ENCODE data around the gene RFC4.

DNA sequence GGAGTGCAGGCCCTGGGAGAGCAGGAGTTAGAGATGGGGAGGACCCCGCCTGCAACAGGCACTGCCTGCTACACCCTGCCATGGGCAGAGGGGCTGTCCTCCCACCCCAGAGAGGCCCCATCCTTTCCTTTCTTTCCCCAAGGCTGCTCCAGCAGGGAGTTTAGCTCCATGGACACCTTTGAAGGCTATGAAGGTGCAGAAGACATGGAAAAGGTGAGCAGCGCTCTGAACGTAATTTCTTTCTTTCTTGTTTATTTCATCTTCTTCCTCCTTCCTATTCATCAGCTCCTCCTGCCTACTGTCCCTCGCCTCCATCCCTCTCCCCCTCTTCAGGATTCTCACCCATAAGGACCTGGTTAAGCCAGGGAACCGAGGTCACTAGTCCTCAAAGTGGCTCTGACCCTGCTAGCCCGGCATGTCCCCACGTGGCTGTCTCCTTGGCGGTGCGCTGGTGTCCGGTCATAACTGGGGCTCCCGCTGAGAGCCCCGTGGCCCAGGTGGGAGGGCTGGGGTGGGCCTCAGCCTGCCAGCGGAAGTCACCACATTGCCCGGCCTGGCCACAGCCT is 20.2 kb upstream of the RFC4 start:
- TF ChIP-seq NFE2L1 (CRISPR knock-in tag; IDR thresholded peaks at IDR 0.05; ENCODE audit: borderline replicate concordance) (no peak), CHCHD3 (CRISPR knock-in tag; IDR thresholded peaks at IDR 0.05) (no peak), ZBTB7A (CRISPR knock-in tag; IDR thresholded peaks at IDR 0.05) (no peak), JUND (CRISPR knock-in tag; IDR thresholded peaks at IDR 0.05) (no peak)
- TF ChIP-seq, protein P1, sequence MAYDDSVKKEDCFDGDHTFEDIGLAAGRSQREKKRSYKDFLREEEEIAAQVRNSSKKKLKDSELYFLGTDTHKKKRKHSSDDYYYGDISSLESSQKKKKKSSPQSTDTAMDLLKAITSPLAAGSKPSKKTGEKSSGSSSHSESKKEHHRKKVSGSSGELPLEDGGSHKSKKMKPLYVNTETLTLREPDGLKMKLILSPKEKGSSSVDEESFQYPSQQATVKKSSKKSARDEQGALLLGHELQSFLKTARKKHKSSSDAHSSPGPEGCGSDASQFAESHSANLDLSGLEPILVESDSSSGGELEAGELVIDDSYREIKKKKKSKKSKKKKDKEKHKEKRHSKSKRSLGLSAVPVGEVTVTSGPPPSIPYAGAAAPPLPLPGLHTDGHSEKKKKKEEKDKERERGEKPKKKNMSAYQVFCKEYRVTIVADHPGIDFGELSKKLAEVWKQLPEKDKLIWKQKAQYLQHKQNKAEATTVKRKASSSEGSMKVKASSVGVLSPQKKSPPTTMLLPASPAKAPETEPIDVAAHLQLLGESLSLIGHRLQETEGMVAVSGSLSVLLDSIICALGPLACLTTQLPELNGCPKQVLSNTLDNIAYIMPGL (CRISPR knock-in tag; IDR thresholded peaks at IDR 0.05; ENCODE audit: borderline replicate concordance in 1 of 2, low read depth in 1 of 2): no peak
- TF ChIP-seq, protein P2, sequence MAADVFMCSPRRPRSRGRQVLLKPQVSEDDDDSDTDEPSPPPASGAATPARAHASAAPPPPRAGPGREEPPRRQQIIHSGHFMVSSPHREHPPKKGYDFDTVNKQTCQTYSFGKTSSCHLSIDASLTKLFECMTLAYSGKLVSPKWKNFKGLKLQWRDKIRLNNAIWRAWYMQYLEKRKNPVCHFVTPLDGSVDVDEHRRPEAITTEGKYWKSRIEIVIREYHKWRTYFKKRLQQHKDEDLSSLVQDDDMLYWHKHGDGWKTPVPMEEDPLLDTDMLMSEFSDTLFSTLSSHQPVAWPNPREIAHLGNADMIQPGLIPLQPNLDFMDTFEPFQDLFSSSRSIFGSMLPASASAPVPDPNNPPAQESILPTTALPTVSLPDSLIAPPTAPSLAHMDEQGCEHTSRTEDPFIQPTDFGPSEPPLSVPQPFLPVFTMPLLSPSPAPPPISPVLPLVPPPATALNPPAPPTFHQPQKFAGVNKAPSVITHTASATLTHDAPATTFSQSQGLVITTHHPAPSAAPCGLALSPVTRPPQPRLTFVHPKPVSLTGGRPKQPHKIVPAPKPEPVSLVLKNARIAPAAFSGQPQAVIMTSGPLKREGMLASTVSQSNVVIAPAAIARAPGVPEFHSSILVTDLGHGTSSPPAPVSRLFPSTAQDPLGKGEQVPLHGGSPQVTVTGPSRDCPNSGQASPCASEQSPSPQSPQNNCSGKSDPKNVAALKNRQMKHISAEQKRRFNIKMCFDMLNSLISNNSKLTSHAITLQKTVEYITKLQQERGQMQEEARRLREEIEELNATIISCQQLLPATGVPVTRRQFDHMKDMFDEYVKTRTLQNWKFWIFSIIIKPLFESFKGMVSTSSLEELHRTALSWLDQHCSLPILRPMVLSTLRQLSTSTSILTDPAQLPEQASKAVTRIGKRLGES (CRISPR knock-in tag; IDR thresholded peaks at IDR 0.05; ENCODE audit: borderline replicate concordance): no peak

All from HepG2 (cell line).